NCI-H524 treated with DMSO at 0.1 percent for 48 hours (cell line): ENCODE results near the gene QSOX2.
A peak's percentile ranks its signal among the peaks of the same experiment; 100 is the strongest.
"Not testable (repeated sequence)": the region's sequence is repeated elsewhere in the genome, so short reads cannot be mapped to it uniquely, and the experiment has no call there.

ENCODE experiments used
- DNase-seq: peaks from one replicate; lab custom pipeline; 2025; lab: John Stamatoyannopoulos, UW

Gene QSOX2

DNA sequence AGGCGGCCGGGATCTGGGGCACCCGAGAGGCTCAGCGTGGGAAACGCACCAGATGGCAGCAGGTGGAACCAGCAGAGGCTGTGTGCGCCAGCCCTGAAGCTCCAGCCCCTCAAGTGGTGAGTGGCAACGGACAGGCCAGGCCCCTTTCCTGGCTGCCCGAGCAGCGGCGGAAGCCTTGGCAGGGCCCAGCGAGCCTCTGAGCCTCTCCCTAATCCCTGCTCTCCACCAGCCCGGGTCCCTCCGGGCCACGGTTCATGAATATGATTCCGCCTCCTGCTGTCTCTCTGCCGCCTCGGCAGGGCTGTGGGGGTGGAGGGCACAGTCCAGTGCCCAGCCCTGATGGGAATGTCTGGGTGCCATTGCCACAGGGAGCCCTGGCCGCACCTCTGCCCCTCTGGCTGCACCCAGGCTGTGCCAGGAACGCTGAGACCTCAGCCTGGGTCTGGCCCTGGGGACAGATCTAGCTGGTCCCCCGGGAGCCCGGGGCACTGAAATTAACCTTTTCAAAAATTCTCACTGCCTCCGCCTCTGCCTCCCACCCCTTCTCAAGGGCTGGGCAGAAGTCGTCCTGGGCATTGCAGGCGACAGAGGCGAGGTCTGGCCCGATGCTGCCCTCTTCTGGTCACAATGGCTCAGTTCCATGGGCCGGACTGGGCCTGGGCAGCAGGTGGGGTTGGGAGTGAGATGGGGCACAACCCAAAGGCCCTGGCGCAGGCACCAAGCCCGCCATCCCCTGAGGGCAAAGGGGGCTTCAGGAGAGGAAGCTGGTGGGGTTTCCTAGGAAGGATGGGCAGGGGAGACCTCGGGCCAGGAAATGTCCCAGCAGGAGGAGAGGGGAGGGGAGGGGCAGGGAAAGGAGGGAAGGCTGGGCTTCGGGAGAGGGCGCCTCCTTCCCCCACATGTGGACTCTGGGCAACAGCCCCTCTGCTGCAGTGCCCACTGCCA is 38.0 kb upstream of the QSOX2 start:
- peak; percentile 73 for DNase-seq

DNA sequence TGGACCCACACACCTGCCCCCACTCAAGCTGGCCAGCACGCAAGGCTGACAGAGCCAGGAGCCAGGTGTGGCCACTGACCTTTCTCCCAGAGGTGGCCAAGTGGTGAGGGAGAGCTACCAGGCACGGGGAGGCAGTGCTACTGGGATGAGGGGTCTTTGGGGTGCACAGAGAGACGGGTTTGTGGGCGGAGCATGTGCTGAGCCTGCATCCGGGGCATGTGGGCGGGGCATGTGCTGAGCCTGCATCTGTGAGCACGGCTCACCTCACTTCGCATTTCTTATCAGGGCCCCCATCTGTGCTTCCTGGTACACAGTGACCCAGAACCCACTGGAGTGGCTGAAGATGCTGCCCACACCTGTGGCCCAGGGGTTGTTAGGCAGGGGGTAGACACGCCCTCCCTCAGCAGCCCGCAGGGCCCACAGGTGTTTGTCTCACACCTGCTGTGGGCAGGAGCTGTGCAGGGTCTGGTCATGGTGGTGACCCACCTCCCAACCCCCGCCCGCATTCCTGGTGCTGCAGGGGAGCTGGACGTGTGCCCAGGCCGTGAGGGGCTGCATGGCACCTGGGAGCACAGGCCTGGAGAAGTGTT is 36.8 kb upstream of the QSOX2 start:
- DNase-seq: no peak

DNA sequence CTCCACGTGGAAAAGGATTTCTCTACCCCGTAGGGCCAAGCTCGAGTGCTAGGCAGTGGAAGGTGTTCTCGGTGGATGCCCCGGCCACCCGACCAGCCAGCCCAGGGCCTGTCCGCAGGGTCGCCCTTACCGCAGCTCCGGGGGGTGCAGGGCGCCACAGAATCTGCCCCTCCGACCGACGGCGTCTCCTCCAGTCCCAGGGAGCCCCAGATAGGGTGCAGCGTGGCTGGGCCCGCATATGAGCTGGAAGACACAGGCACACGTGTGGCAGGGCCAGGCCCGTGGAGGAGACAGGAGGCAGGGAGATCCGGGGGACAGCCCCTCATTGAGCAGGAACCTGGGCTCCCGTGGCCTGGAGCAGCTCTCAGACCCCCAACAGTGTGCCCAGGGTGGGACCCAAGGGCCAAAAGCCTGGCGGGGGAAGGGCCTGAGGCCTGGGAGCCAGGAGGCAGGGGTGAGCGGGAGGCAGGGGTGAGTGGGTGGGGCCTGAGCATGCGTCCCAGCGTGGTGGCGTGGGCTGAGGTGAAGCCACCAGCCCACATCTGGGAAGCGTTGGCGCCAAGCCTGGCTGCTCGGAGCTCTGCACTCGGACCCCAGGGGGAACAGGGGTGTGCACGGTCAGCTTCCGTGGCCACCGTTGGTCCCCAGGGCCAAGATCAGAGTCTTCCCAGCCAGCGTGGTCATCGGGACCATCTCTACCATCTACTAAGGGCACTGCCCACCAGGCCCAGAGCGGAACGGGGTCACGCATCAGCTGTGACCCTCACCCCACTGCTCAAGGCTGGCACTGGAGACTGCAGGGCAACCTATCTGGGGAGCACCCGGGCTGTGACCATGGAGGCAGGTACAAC is 36.0 kb upstream of the QSOX2 start:
- no peak for DNase-seq

DNA sequence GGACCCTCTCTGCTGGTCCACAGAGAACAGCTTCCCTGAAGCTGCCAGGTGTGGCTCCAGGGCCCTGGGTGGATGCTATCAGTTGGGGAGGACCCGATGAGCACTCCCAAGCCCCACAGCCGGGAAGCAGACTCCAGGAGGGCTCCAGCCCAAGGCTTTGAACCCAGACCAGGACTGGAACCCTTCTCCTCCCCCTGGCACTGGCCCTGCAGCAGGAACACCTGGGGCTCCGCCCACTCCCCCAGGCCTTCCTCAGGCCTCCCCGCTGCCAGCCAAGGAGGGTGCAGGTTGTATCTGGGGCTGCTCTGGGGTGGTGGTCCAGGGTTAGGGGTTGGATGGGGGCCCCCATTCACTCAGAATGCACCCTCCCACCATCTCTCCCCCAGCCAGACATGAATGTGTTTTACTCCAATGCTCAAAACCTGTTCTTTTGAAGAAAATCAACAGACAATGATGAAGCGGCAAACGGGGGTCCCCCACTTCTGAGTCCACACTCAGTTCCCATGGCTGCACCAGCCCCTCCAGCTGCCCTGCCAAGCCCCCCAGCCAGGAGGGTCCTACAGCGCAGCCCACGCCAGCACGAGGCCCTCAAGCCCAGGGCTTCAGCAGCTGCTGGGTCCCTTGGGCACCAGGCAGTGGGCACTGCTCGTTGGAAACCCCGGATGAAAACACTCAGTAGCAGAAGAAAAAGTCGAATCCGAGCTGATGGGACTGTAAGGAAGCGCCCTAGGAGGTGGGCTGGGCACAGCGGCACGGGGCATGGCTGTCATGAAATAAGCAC is 35.1 kb upstream of the QSOX2 start:
- DNase-seq: no peak

DNA sequence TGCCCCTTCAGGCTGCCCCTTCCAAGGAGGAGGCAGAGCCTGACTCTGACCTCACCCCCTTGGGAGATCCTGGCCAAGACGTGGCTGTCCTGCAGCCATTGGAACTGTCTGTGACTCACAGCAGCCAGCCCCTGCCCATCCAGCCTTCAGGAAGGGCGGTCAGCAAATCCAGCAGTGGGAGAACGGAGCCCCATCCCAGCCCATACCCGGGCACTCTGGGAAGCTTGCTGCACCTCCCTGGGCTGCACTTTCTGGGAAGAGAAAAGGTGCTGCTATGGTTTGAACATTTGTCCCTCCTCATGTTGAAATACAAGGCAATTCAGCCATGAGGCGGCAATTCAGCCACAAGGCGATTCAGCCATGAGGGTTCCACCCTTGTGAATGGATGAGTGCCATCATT is 33.9 kb upstream of the QSOX2 start:
- DNase-seq: no peak

DNA sequence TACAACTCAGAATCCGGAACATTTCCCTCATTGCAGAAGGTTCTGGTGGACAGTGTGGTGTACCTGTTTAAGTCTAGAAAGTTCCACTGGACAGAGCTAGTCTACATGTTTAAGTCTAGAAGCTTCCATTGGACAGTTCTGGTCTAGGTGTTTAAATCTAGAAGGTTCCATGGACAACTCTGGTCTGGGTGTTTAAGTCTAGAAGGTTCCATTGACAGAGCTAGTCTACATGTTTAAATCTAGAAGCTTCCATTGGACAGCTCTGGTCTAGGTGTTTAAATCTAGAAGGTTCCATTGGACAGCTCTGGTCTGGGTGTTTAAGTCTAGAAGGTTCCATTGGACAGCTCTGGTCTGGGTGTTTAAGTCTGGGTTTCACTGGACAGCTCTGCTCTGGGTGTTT is 33.3 kb upstream of the QSOX2 start:
- no peak for DNase-seq

DNA sequence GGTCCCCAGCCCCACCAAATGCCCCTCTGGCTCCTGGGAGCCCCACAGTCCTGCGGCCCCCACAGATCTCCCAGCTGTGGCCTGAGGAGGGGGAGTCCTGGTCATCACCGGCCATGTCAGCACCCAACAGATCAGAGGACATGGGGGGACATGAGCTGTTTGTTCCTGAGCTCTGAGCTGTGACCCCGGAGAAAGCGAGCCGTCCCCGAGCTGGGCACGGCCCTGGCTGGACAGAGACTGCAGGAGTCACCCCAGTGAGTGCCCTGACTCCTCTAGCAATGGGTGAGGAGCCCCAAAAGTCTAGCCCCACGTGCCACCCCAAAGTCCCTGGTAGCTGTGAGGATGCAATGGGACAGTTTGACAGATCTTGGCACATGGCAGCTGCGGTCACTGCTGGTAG is 32.6 kb upstream of the QSOX2 start:
- DNase-seq: no peak

DNA sequence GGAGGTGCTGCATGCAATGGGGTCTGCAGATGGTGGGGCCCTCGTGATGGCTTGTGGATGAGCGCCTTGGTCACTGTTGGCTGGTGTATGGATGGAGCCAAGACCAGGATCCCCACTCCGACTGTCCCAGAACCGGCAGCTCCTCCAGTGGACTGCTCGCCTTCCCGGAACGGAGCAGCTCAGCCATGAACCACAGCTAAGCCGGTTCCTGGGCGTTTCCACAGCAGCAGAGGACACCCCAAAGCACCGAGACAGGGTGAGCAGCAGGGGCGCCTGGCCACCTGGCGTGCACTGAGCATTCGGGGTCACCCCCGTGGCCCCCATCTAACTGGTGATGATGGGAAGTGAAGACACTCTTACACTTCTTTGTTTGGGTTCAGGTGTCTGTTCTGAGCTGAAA is 32.1 kb upstream of the QSOX2 start:
- DNase-seq: no peak

DNA sequence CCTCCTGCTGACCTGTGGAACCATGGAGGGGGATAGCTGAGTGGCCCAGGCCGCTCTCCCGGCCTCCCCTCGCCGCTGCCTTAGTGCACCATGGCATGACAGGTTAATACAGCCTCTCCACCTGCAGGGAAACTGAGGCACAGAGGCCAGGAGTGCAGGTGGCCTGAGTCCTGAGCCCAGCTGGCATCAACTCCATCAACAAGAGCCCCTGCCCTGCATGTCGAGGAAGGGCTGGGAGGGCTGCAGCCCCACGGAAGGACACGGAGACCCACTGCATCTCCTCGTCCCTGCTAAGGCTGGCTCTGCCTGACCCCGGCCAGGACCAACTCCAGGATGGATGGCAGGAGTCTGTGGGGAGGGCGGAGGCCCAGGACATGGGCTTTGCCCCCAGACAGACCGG is 31.1 kb upstream of the QSOX2 start:
- no peak for DNase-seq

DNA sequence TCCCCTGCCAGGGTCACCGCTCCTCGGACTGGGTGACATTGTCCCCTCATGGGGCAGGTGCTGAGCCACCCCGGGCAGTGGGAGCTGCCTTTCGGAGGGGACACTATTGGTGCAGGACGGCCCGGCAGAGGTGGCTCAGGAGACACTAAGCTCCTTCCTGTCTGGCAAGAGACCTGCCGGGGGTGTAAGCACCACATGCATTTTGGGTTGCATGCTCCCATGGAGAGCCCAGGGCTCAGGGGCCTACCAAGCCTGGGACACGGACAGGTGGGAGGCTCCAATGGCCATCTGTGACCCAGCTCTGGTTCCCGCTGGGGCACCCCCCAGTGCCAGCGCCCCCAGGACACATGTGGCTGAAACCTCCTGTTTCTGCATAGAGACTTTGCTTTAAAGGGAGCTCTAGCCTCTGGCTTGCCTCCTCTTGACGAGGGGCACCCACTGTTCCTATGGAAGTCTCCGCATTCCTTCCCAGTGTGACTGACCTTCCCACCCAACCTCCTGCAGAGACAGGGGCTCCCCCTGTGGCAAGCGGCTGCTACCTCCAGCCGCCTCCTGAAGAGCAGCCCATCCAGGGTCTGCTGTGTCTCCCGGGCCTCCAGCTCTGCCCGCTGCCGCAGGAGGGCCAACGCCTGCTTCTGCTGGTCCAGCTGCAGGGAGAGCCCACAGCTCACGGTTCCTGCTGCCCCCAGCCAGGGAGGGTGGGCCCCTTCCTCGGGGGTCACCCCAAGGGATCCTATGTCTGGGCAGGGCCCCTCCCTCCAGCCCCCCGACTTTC is 30.2 kb upstream of the QSOX2 start:
- DNase-seq: no peak

DNA sequence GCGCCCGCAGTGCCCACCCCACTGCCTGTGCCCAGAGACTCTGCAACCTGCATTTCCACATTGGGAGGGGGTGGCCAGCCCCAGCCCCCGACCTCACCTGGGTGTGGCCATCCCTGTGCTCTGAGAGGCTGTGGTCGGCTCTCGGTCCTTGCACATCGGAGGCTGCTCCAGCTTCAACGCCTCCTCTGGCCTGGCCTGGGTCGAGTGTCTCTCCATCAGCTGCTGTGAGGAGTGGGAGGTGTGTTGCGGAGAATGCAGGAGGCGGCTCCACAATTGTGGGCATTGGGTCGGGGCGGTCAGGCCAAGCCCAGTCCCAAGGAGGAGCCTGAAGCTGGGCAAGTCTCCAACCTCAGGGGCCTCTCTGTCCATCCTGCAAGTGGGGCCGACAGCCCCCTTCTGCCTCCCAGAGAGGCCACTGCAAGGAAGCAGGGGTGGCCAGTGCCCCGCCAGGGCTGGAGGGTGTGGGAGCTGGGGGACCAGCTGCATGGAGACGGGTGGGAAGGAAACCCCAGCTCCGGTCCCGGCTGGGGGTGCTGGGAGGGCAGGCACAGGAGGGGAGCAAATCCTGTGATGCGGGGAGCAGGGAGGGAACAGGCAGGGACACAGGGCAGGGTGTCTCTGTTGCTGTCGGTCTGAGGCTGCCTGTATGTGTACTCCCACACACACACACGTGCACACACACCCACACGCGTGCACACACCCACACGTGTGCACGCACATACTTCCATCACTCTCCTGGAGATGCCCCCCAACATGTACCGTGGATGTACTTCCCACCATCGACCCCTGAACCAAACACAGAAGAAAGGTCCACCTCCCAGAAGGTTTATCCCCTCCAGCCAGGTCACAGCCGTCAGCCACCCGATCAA is 29.4 kb upstream of the QSOX2 start:
- no peak for DNase-seq

DNA sequence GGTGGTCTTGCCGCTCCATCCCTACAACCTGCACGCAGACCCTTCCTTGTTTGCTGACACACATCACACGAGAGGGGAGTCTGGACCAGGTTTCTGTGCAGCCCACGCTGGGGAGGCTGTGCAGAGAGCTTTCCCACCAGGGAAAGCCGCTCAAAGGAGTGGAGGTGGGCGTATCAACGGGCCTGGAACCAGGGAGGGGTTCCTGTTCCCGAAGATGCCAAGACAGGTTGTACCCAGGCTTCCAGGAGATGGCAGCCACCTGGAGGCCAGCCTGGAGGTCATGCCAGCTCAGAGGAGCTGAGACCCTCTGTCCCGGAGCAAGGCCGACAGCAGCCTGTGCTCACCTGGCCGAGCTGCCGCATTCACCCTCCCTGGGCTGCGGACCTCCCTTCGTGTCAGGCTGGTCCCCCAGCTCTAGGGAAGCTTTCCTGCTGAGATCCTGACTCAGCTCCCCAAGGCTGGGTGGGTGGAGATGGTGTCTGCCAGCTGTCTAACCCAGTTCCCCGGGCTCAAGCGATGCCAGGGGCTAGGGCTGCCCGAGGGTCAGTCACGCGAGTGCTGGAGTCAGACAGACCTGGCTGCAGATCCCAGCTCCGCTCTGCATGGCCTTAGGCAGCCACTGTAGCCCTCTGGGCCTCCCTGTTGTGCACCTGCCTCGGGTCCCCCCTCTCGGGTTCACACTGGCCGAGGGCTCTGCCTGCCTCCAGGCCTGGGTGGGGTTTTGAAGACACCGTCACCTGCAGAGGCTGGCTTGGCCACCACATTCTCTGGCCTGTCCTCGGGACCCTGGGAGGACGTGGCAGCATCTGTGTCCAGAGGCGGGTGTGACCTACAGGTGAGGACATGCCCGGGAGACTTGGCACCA is 28.5 kb upstream of the QSOX2 start:
- DNase-seq: no peak

DNA sequence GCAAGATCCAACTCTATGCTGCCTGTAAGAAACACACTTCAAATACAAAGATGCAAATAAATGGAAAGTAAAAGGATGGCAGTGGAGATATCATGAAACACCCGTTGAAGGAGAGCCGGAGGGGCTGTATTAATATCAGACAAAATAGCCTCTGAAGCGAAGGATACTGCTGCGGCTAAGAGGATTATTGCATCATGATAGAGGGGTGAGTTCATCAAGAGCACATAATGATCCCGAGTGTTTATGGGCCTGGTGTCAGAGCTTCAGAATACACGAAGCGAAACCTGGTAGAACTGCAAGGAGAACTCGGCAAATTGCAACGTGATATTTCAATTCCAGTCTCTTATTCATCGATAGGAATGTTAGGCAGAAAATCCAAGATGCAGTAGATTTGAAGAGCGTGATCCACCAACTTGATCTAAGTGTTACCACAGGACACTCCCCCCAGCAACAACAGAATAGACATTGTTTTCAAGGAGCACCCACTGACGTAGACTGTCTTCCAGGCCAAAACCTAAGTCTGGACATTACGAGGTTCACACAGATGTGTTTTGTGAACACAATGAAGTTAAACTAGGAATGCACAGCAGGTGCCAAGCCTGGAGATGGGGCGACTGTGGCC is 27.7 kb upstream of the QSOX2 start:
- no peak for DNase-seq

DNA sequence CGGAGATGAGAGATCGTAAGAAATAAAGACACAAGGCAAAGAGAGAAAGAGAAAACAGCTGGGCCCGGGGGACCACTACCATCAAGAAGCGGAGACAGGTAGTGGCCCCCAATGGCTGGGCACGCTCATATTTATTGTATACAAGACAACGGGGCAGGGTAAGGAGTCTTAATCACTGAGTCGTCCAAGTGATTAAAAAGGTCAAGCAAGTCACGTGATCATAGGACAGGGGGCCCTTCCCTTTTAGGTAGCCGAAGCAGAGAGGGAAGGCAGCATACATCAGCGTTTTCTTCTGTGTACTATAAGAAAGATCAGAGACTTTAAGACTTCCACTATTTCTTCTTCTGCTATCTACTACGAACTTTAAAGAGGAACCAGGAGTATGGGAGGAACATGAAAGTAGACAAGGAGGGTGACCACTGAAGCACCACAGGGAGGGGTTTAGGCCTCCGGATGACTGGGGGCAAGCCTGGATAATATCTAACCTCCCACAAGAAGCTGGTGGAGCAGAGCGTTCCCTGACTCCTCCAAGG is 24.6 kb upstream of the QSOX2 start:
- no peak for DNase-seq

DNA sequence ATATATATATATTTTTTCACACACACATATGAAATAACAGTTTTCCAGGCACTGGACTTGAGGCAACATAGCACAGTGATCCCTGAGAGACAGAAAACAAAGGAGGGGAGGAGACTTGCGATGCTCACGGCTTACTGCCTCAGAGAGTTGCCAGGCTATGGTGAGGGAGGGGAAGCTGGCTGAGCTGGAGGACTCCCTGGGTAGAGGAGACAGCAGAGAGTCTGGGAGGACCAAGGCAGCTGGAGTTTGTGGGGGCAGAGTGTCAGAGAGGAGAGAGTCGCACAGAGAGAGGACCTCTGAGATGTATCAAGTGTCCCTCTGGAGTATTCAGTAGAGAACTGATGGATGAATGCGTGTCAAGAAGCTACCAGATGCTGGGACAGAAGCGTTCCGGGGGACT is 23.1 kb upstream of the QSOX2 start:
- no peak for DNase-seq

DNA sequence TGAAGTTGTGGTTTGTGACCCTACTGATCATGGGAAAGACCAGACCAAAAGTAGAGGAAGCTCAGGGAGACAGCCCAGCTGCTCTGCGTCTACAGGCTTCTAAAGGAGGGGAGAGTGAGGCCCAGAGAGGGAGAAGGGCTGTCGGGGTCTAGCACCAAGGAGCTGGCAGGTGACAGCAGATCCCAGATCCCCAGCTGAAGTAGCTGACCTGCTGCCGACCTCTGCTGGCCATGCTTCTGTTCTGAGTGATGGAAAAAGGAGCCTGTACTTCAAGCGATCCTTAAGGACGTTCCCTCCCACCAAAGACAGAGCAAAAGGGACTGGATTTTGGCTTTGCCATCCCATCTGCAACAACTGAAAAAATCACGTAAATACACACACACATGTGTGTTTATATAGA is 22.7 kb upstream of the QSOX2 start:
- DNase-seq: no peak

DNA sequence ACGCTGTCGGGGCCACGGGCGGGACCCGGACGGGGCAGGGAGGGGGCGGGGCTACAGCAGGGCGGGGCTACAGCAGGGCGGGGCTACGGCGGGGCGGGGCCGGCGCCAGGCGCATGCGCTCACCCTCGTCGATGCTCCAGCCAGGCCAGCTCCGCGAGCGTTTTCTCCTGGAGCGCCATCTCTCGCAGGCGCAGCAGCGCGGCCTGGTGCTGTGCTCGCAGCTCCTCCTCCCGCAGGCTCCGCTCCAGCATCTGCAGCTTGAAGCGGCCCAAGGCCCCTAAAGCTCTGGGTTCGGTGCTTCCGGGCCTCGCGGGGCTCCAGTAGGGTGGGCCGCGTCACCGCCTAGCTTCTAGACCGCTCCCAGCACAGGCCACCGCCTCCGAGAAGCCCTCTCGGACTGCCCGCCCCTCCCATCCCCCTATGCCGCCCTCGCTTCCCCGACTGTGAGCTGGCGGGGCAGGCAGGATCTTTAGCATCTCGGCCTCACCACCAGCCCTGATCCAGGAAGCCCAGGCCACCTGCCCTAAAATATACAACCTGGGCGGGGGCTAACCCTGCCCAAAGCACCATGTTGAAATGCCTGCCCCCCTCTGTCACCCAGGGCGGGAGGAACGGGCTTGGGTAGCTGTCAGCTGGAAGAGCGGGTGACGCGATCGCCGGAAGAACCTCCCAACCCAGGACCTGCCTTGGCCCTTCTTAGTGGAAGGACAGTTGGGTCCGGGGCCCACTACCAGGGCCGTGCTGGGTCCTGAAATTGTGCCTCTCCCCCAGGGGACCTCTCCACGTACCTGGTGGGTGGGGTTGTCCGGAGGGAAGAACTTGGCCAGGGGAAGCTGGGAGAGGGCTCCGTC is 21.9 kb upstream of the QSOX2 start:
- no peak for DNase-seq

DNA sequence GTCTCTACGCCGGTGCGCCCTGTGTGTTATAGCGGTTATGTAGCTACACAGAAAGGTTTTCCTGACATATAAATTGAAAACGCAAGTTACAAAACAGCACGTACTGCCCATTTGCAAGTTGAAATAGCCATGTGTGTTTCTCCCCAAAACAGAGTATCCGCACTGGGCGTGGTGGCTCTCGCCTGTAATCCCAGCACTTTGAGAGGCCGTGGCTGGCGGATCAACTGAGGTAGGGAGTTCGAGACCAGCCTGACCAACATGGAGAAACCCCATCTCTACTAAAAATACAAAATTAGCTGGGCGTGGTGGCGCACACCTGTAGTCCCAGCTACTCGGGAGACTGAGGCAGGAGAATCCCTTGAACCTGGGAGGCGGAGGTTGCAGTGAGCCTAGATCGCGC is 21.0 kb upstream of the QSOX2 start:
- DNase-seq: not testable (repeated sequence)
